ENCODE measurements around the gene ATRX.

DNA sequence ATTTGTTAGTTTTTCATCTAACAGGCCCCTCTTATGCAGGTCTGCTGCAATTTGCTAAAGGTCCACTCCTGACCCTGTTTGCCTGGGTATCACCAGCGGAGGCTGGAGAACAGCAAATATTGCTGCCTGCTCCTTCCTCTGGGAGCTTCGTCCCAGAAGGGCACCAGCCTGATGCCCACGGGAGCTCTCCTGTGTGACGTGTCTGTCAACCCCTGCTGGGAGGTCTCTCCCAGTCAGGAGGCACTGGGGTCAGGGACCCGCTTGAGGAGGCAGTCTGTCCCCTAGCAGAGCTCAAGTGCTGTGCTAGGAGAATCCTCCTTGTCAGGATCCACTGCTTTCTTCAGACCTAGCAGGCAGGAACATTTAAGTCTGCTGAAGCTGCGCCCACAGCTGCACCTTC lies 30.5 kb downstream of the ATRX start:
- TF ChIP-seq, protein P1, sequence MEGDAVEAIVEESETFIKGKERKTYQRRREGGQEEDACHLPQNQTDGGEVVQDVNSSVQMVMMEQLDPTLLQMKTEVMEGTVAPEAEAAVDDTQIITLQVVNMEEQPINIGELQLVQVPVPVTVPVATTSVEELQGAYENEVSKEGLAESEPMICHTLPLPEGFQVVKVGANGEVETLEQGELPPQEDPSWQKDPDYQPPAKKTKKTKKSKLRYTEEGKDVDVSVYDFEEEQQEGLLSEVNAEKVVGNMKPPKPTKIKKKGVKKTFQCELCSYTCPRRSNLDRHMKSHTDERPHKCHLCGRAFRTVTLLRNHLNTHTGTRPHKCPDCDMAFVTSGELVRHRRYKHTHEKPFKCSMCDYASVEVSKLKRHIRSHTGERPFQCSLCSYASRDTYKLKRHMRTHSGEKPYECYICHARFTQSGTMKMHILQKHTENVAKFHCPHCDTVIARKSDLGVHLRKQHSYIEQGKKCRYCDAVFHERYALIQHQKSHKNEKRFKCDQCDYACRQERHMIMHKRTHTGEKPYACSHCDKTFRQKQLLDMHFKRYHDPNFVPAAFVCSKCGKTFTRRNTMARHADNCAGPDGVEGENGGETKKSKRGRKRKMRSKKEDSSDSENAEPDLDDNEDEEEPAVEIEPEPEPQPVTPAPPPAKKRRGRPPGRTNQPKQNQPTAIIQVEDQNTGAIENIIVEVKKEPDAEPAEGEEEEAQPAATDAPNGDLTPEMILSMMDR (IDR thresholded peaks at IDR 0.05; ENCODE audit: poor library complexity) = no peak
- no peak for TF ChIP-seq EZH2 (IDR thresholded peaks at IDR 0.05; ENCODE audit: borderline replicate concordance)

All from hepatocyte (in vitro differentiated cells).